Left ventricle myocardium inferior (tissue), 1 donor: ENCODE results near the gene PPAN. TPM values are rescaled to one million over a fixed set of nuclear protein-coding genes. Genes with fewer than 3 reads are reported as not detected.

Experiments
- DNase-seq: peaks from one replicate; pipeline ENCODE4 v3.0.0-alpha.2; 2020
- H3K27ac ChIP-seq: fragments of 200-600 bp; replicated peaks from 2 replicates; pipeline ENCODE4 v1.8.0; 2021
- H3K27me3 ChIP-seq: fragments of 200-600 bp; 2 replicates; pipeline ENCODE4 v1.8.0; 2021; ENCODE audit warnings: low read depth
- H3K36me3 ChIP-seq: fragments of 200-600 bp; 2 replicates; pipeline ENCODE4 v1.8.0; 2021
- H3K4me1 ChIP-seq: fragments of 200-600 bp; 2 replicates; pipeline ENCODE4 v1.8.0; 2021
- H3K4me3 ChIP-seq: fragments of 200-600 bp; 2 replicates; pipeline ENCODE4 v1.8.0; 2021; ENCODE audit warnings: mild to moderate bottlenecking, moderate library complexity
- H3K9me3 ChIP-seq: fragments of 200-600 bp; replicated peaks from 2 replicates; pipeline ENCODE4 v1.8.0; 2021
- CTCF ChIP-seq: fragments of 200-600 bp; IDR thresholded peaks from 2 replicates; pipeline ENCODE4 v1.8.0; 2021; ENCODE audit warnings: antibody characterized with exemption, mild to moderate bottlenecking, borderline replicate concordance
- intact Hi-C: fragments of 100-400 bp; cut with micrococcal nuclease; formaldehyde crosslinking; loops from one replicate; pipeline ENCODE4 v1.11.0; 2022
- total RNA-seq: library from RNA; stranded (reverse); fragmentation: NEBNext Ultra II Directional; extraction: Animal tissue kit (Norgen Biotek cat#: 25700); gene quantifications from one replicate; pipeline ENCODE4 v1.2.1, GENCODE V29; 2021
- donor health status: DM: no; HTN: yes; CAD: no; lungs with severe emphysema.

Gene PPAN
- total RNA-seq, 1 donor from 2014 or later = 23.6 TPM

DNA sequence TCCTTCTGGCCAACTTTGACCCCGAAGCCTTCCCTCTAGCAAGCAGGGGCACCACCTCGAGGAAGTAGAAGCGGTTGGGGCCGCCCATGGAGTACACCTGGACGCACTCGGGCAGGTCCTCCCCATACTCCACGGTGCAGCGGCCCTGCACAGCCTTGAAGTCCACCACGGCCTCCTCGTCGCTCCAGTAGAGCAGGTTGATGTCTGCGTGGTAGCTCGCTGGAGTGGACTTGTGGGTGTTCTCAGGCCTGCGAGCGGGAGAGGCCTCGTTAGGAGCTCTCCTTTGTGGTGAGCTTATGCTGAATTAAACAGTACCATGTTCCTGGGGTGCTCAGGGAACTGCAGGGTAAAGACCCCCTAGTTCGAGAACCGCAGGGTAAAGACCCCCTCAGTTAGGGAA lies 35.8 kb downstream of the PPAN start:
- no peak overlapping the region for H3K4me3 ChIP-seq
- H3K36me3 ChIP-seq = peaks cover 98% of the 10 kb centered on the region
- DNase-seq = no peak
- H3K27ac ChIP-seq = no peak overlapping the region
- no peak for TF ChIP-seq CTCF
- H3K4me1 ChIP-seq = no peaks in the 10 kb centered on the region
- no peaks in the 10 kb centered on the region for H3K27me3 ChIP-seq
- intact Hi-C loops = no loop called here
- no peaks in the 10 kb centered on the region for H3K9me3 ChIP-seq

DNA sequence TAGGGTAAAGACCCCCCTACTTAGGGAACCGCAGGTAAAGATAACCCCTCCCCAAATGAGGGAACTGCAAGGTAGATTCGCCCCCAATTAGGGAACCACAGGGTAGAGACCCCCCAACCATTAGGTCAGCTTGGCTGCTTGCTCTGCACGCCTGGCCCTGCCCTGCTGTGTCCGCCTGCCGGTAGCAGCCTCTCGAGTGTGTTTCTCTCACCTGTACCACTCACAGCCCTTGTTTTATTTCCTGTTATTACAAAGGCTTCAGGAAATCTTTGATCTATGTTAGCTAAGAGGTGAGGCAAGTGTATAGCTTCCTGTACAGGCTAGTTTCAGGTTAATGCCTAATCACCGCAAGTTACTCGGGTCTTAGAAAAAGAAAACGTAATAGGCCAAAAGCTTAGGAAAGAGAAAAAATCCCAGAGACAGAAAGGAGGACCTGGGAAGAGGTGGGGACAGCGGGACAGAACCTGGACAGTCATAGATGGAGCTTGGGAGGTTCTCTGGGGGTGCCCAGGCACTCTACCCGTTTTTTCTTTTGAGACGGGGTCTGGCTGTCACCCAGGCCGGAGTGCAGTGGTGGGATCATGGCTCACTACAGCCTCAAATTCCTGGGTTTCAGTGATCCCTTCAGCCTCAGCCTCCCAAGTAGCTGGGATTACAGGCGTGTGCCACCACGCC lies 36.7 kb downstream of the PPAN start:
- no peak for TF ChIP-seq CTCF
- intact Hi-C loops = no loop called here
- Histone ChIP-seq H3K4me3 (no peak overlapping the region), H3K4me1 (no peaks in the 10 kb centered on the region), H3K27me3 (no peaks in the 10 kb centered on the region), H3K27ac (no peak overlapping the region), H3K36me3 (peaks cover 98% of the 10 kb centered on the region), H3K9me3 (no peaks in the 10 kb centered on the region)
- DNase-seq = no peak

DNA sequence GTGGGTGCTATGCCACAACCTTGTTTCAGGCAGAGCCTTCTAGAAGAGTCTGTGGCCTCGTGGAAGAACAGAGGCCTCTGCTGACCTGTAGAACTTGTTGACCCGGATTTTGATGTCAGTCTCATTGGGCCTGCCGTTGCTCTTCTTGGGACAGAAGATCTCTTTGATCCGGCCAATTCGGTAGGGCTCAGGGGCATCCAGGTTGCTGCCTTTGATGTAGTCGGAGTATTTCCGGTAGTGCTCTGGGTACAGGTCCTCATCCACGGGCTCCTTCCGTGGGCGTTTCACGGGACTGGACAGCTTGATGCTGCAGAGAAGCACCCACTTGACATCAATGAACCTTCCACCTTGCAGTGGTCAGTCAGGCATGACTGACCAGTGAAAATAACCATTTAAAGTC lies 37.5 kb downstream of the PPAN start:
- H3K27ac ChIP-seq = no peak overlapping the region
- intact Hi-C loops = no loop called here
- no peak for TF ChIP-seq CTCF
- no peak overlapping the region for H3K4me3 ChIP-seq
- DNase-seq = no peak
- no peaks in the 10 kb centered on the region for H3K27me3 ChIP-seq
- peaks cover 97% of the 10 kb centered on the region for H3K36me3 ChIP-seq
- H3K4me1 ChIP-seq = no peaks in the 10 kb centered on the region
- H3K9me3 ChIP-seq = no peaks in the 10 kb centered on the region

DNA sequence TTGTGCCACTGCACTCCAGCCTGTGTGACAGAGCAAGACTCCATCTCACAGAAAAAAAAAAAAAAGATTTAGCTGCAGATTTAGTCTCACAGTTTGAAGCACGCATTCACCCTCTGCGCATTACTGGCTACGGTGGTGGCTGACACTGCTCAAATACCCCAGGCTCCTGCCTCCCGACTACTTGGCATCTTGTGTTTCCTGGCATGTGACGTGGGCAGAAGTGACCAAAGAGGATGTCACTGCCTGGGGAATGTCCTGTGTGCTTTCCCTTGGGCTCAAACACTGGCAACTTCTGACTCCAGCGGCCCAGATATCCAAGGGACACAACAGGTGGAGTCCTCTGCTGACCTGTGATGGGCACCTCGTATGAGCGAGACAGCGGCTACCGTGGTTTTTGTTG lies 38.2 kb downstream of the PPAN start:
- intact Hi-C loops = no loop called here

DNA sequence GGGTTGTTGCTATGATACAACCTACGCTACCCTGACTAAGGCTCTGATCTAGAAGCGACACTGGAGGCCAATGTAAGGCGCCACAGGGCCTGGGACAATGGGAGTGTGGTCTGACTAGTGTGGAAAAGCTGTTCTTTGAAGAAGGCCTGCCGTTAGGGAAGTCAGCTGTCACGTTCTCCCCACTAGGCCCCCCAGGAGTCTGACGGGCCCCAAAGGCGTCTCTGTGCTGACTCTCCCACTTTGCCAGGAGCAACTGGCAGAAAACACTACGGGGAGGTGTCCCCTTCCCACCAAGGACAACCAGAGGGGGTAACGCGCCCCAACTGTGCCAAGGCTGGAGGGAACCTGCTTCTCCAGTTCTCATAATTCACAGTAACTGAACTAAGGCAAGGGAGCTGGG lies 38.9 kb downstream of the PPAN start:
- no peak for TF ChIP-seq CTCF
- no peaks in the 10 kb centered on the region for H3K4me1 ChIP-seq
- no peak for DNase-seq

More for the DNA sequence above, 38.2 kb downstream of the PPAN start:
- no peak for DNase-seq
- no peak for TF ChIP-seq CTCF
- Histone ChIP-seq H3K36me3 (peaks cover 98% of the 10 kb centered on the region), H3K27me3 (no peaks in the 10 kb centered on the region), H3K4me3 (no peak overlapping the region), H3K27ac (no peak overlapping the region), H3K4me1 (no peaks in the 10 kb centered on the region), H3K9me3 (no peaks in the 10 kb centered on the region)

More for the DNA sequence above, 38.9 kb downstream of the PPAN start:
- Histone ChIP-seq H3K27me3 (no peaks in the 10 kb centered on the region), H3K4me3 (no peak overlapping the region), H3K9me3 (no peaks in the 10 kb centered on the region), H3K27ac (no peak overlapping the region), H3K36me3 (peaks cover 98% of the 10 kb centered on the region)
- intact Hi-C loops = no loop called here
